ENCODE measurements around the gene CD93. TPM values are rescaled to one million over a fixed set of nuclear protein-coding genes. Genes with fewer than 3 reads are reported as not detected.

CD93 gene
- total RNA-seq, 6 experiments from 2014 or later, result 3.9 to 21.5 (median 9.2) TPM

DNA sequence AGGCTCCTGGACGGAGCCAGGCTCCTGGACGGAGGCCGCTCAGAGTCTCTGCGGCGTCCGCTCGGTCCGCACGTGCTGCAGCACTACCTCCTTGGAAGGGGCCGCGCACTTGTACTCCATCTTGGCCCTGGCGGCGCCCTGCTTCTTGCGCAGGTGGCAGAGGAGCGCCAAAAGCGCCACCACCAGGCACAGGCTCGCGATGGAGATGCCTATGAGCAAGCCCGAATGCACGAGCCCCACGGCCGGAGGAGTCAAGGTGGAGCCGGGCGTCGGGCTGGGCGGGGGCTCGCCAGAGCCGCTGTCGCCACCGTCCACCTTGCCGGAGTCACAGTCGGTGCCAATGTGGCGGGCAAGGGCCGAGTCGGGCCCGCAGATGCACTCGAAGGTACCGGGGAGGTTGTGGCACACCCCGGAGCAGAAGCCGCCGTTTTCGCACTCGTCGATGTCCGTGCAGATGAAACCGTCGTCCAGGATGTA is 38.3 kb downstream of the CD93 start:
- Histone ChIP-seq H3K4me3 (peak overlapping the region; percentile 39 to 51 (median 40)), H3K36me3 (no peaks in the 10 kb centered on the region), H3K4me1 (peaks cover 0 to 20% (median 0%) of the 10 kb centered on the region in 4 donors), H3K9me3 (no peaks in the 10 kb centered on the region), H3K27me3 (peaks cover 0 to 11% of the 10 kb centered on the region in 2 donors), H3K27ac (no peak overlapping the region)
- DNase-seq, result peak in 1 of 3 donors; percentile 39
- no peak for ATAC-seq
- intact Hi-C loops (cut with DNase I), result no loop called here
- no CpG with 5 or more reads among the region's 47 CpGs for WGBS (ENCODE audit: insufficient coverage, low coverage, low lambda C conversion rate, missing lambda C conversion rate)
- TF ChIP-seq, protein P1, sequence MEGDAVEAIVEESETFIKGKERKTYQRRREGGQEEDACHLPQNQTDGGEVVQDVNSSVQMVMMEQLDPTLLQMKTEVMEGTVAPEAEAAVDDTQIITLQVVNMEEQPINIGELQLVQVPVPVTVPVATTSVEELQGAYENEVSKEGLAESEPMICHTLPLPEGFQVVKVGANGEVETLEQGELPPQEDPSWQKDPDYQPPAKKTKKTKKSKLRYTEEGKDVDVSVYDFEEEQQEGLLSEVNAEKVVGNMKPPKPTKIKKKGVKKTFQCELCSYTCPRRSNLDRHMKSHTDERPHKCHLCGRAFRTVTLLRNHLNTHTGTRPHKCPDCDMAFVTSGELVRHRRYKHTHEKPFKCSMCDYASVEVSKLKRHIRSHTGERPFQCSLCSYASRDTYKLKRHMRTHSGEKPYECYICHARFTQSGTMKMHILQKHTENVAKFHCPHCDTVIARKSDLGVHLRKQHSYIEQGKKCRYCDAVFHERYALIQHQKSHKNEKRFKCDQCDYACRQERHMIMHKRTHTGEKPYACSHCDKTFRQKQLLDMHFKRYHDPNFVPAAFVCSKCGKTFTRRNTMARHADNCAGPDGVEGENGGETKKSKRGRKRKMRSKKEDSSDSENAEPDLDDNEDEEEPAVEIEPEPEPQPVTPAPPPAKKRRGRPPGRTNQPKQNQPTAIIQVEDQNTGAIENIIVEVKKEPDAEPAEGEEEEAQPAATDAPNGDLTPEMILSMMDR (IDR thresholded peaks at IDR 0.05), result no peak
- no peak for TF ChIP-seq POLR2A (IDR thresholded peaks at IDR 0.05)

DNA sequence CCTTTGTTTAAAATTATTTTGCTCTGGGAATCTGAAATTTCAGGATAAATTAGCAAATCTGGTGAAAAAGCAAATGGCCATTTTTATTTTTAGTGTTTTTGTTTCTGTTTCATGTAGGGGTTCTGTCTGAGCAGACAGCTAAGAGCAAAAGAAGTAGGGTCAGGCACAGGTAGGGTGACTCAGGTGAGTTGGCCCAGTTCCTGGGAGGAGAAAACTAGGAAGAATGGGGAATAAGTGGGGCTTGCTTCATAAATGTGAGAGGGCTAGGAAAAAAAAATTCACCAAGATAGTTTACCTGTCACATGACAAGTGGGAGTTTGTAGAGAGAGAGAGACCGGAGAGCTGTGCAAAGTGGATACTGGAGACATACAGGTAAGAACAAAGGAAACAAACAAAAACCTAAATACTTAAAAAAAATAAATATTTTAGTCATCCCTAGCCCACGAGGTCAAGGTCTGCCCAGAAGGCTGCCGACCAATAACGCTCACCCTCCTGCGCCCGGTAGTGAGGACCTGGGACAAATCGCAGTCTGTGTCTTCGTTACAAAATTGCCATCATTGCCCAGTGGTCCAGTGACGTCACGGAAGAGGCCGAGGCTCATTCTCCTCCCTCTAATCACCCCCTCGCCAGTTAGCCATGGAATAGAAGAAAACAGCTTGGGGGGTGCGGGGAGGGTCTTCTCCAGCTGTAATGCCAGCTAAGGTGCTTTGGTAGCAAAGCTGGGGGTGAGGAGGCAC is 39.0 kb downstream of the CD93 start:
- intact Hi-C loops (cut with DNase I), result no loop called here
- H3K4me1 ChIP-seq, result peaks cover 0 to 20% (median 0%) of the 10 kb centered on the region in 4 donors

DNA sequence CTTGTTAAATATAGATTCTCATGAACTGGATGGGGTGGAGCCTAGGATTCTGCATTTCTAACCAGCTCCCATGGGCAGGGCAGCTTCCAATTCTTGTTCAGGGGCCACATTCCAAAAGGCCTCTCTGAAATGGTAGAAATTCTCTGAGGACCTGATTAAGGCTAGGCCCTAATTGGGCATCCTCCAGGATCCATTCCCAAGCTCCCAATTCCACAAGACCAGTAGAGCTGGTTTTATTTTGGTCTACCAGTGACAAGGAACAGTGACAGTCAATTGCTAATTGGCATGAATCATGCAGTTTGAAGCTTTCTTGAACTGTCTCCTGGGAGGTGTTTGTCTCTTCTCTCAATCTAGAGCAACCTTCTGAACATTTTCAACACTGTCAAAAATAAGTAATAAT is 39.7 kb downstream of the CD93 start:
- Histone ChIP-seq H3K9me3 (no peaks in the 10 kb centered on the region), H3K27ac (no peak overlapping the region), H3K4me1 (peaks cover 0 to 20% (median 0%) of the 10 kb centered on the region in 4 donors), H3K4me3 (no peak overlapping the region), H3K27me3 (peaks cover 0 to 11% of the 10 kb centered on the region in 2 donors), H3K36me3 (no peaks in the 10 kb centered on the region)
- TF ChIP-seq, protein P1 (IDR thresholded peaks at IDR 0.05), result no peak
- no peak for TF ChIP-seq POLR2A (IDR thresholded peaks at IDR 0.05)
- no peak for DNase-seq
- intact Hi-C loops (cut with DNase I), result no loop called here
- no peak for ATAC-seq

More for the DNA sequence above, 39.0 kb downstream of the CD93 start:
- TF ChIP-seq, protein P1 (IDR thresholded peaks at IDR 0.05), result no peak
- no peak for TF ChIP-seq POLR2A (IDR thresholded peaks at IDR 0.05)
- Histone ChIP-seq H3K27ac (no peak overlapping the region), H3K4me3 (peak overlapping the region; percentile 39 to 51 (median 40)), H3K27me3 (peaks cover 0 to 11% of the 10 kb centered on the region in 2 donors), H3K36me3 (no peaks in the 10 kb centered on the region), H3K9me3 (no peaks in the 10 kb centered on the region)
- 40% methylated on average over 10 of the region's 13 CpGs for WGBS (ENCODE audit: insufficient coverage, low coverage, low lambda C conversion rate, missing lambda C conversion rate)
- no peak for ATAC-seq
- DNase-seq, result no peak

DNA sequence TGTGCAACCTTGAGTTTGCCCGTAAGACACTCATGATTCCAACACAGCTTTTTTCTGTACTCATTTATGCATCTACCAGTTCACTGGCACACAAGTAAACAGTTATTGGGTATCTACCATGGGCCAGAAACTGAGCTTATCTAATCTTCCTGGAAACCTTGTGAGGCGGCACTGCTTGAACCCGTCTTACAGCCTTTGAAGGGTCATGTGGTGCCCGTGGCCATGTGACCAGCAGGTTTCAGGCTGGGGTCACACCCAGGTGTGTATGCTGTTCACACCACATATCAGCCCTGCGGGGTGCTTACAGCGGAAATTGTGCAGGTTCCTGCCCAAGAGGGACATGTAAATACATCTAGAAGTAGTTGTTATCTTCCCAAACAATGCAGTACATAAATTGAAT is 42.7 kb downstream of the CD93 start:
- Histone ChIP-seq H3K9me3 (no peaks in the 10 kb centered on the region), H3K27me3 (peaks cover 0 to 11% of the 10 kb centered on the region in 2 donors), H3K36me3 (no peaks in the 10 kb centered on the region), H3K4me3 (no peak overlapping the region), H3K27ac (no peak overlapping the region), H3K4me1 (peaks cover 0 to under 1% (median 0%) of the 10 kb centered on the region in 4 donors)
- 64% methylated on average over 6 of the region's 6 CpGs for WGBS (ENCODE audit: insufficient coverage, low coverage, low lambda C conversion rate, missing lambda C conversion rate)
- DNase-seq (no peak), ATAC-seq (no peak)
- TF ChIP-seq POLR2A (IDR thresholded peaks at IDR 0.05), result no peak
- TF ChIP-seq, protein P1 (IDR thresholded peaks at IDR 0.05), result no peak
- intact Hi-C loops (cut with DNase I), result no loop called here
